EL (cell line): ENCODE measurements around the gene NELFA.

Experiments
- DNase-seq: peaks from one replicate; pipeline ENCODE4 v3.0.0-alpha.2; 2016

NELFA gene

DNA sequence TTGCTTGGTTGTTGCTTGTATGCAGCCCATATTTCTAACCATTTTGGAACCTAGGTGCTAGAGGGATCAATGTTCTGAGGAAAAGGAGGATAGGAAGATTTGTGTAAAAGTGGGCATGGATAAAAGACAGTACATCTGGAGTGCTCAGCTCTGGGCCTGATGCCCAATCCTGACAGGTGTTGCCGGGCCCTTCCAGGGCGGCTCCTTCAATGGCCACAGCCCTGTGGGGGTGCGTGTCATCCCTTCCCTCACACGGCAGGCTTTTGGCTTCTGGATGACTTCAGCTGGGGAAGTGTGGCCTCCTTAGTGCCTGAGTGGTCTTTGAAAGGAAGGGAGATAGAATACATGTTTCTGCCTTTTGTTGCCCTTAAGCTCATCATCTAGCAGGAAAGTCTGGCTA lies 47.2 kb downstream of the NELFA start:
- DNase-seq, result no peak

DNA sequence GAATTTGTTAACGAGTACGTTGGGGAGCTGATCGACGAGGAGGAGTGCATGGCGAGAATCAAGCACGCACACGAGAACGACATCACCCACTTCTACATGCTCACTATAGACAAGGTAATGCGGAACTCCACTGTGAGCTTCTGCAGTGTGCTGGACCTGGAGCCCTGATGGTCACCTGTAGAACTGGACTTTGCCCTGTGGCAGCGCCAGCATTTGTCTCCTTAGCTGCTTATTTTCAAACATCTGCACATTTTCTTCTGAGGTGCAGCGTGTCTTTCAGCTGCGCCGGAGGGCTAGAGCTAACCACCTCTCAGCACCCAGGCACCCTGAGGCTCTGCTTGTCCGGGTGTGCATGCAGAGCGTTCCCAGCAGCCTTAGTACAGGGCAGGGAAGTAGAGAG lies 47.7 kb downstream of the NELFA start:
- DNase-seq, result no peak

DNA sequence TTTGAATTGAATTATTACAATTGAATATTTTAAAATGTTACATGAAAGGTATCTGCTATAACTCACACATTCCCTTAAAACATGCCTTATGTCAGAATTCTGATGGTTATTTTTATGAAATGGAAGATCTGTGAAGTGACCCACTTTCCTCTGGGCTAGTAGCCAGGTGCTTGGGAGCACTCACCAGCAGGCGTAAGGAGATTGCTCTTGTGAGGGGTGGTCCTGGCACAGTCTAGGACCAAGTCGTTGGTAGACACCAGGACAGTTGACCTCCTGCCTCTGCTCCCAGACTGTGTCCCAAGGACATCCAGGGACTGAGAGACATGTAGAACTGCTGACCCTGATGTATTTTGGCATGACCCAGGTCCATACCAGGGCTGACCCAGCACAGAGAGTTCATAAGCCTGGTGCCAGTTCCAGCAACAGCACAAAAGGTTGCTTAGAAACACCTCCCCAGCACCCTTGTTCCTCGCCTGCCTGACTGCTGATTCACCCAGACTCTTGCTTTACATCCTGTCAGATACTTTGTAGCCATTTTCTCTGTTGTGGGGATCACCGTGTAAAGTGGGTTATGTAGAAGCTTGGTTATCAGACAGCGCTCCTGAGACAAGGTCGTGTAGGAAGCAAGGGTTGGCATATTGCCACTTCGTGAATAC lies 48.5 kb downstream of the NELFA start:
- no peak for DNase-seq

DNA sequence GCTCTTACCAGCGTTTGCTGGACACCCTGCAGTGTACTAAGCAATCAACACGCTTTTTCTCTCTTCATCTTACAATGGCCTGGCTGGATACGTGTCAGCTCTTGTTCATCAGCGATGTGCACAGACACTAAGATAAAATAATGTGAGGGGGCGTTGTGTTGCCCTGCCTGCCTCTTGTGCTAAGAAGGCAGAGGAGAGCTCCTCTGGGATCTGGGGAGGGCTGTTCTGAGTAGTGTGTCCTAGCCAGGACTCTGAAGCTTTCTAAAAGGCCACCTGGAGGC lies 49.7 kb downstream of the NELFA start:
- no peak for DNase-seq

- no peak for DNase-seq
Observed at GRCh38 chr4:1958276-1959103, 50.3 kb downstream of the NELFA start.

DNA sequence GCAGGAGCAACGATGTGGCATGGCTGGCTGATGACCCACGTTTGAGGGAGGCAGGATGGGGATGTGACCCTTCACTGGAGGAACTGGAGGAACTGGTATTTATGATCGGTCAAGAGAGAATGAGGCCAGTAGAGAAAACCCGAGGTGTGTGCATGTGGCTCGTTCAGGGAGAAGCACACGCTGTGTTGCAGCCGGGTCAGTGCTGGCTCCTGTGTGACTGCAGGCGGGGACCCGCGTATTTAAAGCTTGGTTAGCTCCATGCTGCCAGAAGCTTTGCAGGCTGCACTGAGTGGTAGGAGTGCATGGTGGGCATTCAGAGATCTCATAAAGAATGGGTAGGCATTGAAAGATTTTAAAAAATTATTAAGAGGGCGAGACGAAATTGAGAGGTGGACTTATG lies 52.1 kb downstream of the NELFA start:
- DNase-seq, result no peak

DNA sequence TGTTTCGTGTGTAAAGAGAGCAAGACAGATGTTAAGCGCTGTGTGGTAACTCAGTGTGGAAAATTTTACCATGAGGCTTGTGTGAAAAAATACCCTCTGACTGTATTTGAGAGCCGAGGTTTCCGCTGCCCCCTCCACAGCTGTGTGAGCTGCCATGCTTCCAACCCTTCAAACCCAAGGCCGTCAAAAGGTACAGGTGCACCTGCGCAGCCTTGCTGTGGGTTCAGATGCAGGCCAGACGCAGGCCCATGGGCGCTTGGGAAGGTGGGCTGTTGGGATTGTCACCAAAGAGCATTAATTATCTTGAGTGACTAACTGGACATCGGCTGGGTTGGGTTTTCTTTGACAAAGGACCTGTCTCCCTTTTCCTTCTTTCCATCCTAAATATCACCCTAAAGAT lies 55.4 kb downstream of the NELFA start:
- DNase-seq, result no peak

GRCh38 chr4:1952719-1953118 lies 56.1 kb downstream of the NELFA start:
- DNase-seq, result no peak

DNA sequence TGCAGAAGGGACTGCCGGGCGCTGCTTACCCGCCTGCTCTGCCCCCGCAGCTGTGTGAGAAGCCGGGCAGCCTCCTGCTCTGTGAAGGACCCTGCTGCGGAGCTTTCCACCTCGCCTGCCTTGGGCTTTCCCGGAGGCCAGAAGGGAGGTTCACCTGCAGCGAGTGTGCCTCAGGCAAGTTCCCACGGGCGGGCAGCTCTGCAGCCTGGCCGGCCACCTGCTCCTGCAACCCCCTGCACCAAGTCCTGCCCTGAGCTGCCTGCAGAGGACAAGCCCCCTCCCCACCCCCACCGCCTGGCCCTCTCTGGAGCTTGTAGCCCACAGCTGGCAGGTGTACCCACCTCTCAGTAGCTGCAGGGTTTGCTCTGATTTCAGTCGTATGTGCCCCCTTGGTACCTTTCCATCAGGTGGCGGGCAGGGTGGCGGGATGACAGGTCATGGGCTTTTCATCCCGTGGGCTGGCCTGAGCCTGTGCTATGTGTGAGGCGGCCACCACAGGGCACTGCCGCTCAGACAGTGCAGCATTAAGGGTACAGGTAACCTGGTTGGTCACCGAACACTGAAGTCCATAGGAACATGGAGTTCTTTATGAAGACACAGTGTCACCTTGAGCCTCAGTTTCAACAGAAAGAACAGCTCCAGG lies 56.6 kb downstream of the NELFA start:
- no peak for DNase-seq

- no peak for DNase-seq
Observed at GRCh38 chr4:1950369-1950768, 58.4 kb downstream of the NELFA start.

DNA sequence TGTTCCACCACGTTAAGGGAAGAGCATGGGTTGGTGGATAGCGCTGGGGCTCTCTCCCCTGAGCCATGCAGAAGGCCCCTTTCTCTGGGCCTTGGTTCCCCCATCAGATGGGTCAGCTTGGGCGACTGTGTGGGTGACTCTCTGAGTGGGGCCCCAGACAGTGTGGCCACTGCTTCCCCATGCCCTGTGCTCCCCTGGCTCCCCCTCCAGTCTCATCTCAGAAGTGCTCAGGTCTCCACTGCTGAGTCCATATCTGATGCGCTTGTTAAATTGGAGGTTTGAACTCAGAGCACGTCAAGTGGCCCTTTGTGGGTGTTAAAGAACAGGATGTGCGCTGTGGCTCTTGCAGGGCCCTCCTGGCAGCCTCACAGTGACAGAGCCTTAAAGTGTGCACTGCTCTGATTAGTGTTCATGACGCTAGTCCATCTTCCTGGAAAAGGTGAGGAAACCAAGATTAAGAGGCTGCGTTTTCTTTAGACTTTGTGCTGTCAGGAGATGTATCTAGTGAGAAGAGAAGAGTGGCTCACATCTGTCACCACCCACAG lies 59.8 kb downstream of the NELFA start:
- no peak for DNase-seq

DNA sequence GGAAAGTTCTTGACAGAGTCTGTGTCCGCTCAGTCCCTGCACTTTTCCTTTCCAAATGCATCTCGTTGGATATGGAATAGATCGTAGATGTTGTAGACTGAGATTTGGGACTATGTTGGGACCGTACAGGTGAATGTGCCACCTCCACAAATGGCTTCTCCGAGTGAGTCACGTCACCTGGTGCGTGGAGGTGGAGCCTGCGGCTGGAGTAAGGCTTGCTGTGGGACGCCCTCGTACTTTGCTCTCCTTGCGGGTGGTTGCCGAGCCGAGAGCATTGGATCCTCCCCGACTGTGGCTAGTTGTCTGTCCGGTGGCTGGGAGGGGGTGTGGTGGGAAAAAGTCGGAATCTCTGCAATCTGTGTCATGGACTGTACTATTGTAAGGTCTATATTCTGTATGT lies 60.5 kb downstream of the NELFA start:
- no peak for DNase-seq

GRCh38 chr4:1945912-1946311 lies 62.9 kb downstream of the NELFA start:
- DNase-seq, result no peak

- DNase-seq, result no peak
Observed at GRCh38 chr4:1945124-1945895, 63.5 kb downstream of the NELFA start.

- DNase-seq, result no peak
Observed at GRCh38 chr4:1943928-1944327, 64.8 kb downstream of the NELFA start.

- DNase-seq, result no peak
Observed at GRCh38 chr4:1940566-1940965, 68.2 kb downstream of the NELFA start.

- peak; percentile 77 for DNase-seq
Observed at GRCh38 chr4:1939664-1940509, 68.9 kb downstream of the NELFA start.

- no peak for DNase-seq
Observed at GRCh38 chr4:1938027-1938426, 70.7 kb downstream of the NELFA start.

DNA sequence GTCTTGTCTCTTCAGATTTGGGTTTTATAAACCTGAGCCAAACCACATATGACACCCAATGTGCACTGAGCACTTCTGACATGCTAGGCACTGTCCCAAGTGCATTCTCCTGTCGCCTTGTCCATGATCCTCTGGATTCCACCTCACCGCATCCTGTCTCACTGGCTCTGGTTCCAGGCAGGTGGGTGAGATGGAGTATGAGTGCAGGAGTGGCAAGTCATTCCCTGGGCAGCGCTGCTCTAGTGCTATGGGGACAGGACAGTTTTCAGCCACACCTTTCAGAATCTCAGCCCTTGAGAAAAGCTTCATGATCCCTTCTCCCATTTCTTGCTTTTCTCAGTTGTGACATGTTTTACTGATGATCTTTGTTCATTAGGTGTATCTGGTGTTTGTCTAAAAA lies 71.2 kb downstream of the NELFA start:
- no peak for DNase-seq

GRCh38 chr4:1933700-1934099 lies 75.1 kb downstream of the NELFA start:
- DNase-seq, result no peak

- DNase-seq, result no peak
Observed at GRCh38 chr4:1932736-1933135, 76.0 kb downstream of the NELFA start.
